Neural progenitor cell (in vitro differentiated cells): ENCODE results near the gene CD99L2. TPM values are rescaled to one million over a fixed set of nuclear protein-coding genes. Genes with fewer than 3 reads are reported as not detected.

Experiments used
- DNase-seq: peaks from one replicate; pipeline ENCODE4 v3.0.0-alpha.2; 2016; ENCODE audit warnings: low spot score
- H2AFZ ChIP-seq: fragments of 200-600 bp; sonication (generic); replicated peaks from 2 replicates; pipeline ENCODE4 v1.6.1; 2016; ENCODE audit warnings: antibody characterized with exemption
- H3F3A ChIP-seq: fragments of 200-600 bp; sonication (generic); 2 replicates; pipeline ENCODE4 v1.6.1; 2016; ENCODE audit warnings: antibody characterized with exemption, low read depth
- H3K27ac ChIP-seq: fragments of 200-600 bp; sonication (generic); 2 replicates; pipeline ENCODE4 v1.5.1; 2016; ENCODE audit warnings: mild to moderate bottlenecking
- H3K27me3 ChIP-seq: fragments of 200-600 bp; sonication (generic); 2 replicates; pipeline ENCODE4 v1.6.1; 2016; ENCODE audit warnings: mild to moderate bottlenecking, moderate library complexity
- H3K36me3 ChIP-seq: fragments of 200-600 bp; sonication (generic); 2 replicates; pipeline ENCODE4 v1.5.1; 2016
- H3K4me1 ChIP-seq: fragments of 200-600 bp; sonication (generic); 2 replicates; pipeline ENCODE4 v1.6.1; 2016; ENCODE audit warnings: mixed run types
- H3K4me2 ChIP-seq: fragments of 200-600 bp; sonication (generic); 2 replicates; pipeline ENCODE4 v1.6.1; 2016
- H3K4me3 ChIP-seq: fragments of 200-600 bp; sonication (generic); 2 replicates; pipeline ENCODE4 v1.5.1; 2016
- H3K79me2 ChIP-seq: fragments of 200-600 bp; sonication (generic); 2 replicates; pipeline ENCODE4 v1.6.1; 2016; ENCODE audit warnings: low read depth
- H3K9ac ChIP-seq: fragments of 200-600 bp; sonication (generic); 2 replicates; pipeline ENCODE4 v1.6.1; 2016
- H3K9me3 ChIP-seq: fragments of 200-600 bp; sonication (generic); 2 replicates; pipeline ENCODE4 v1.5.1; 2016; ENCODE audit warnings: low read depth
- H4K20me1 ChIP-seq: fragments of 200-600 bp; sonication (generic); 2 replicates; pipeline ENCODE4 v1.6.1; 2016; ENCODE audit warnings: low read depth
- H3K27ac Mint-ChIP-seq: 3 replicates; pipeline ENCODE4 v1.8.0; 2021; ENCODE audit warnings: mixed read lengths
- H3K27me3 Mint-ChIP-seq: 2 replicates; pipeline ENCODE4 v1.8.0; 2022; ENCODE audit warnings: low read depth, mild to moderate bottlenecking, inconsistent platforms, moderate library complexity, mixed read lengths; ENCODE audit not compliant: insufficient read depth
- H3K36me3 Mint-ChIP-seq: 3 replicates; pipeline ENCODE4 v1.8.0; 2021; ENCODE audit warnings: mixed read lengths
- H3K4me1 Mint-ChIP-seq: 3 replicates; pipeline ENCODE4 v1.8.0; 2021; ENCODE audit warnings: mixed read lengths
- H3K4me3 Mint-ChIP-seq: 3 replicates; pipeline ENCODE4 v1.8.0; 2021; ENCODE audit warnings: mild to moderate bottlenecking, moderate library complexity, mixed read lengths
- H3K9me3 Mint-ChIP-seq: 3 replicates; pipeline ENCODE4 v1.8.0; 2020; ENCODE audit warnings: mixed read lengths
- EZH2 ChIP-seq: fragments of 200-600 bp; sonication (generic); IDR thresholded peaks from 2 replicates; pipeline ENCODE4 v1.6.1; 2017; ENCODE audit warnings: antibody characterized with exemption, mild to moderate bottlenecking, moderate library complexity
- EZH2phosphoT487 ChIP-seq: fragments of 200-600 bp; sonication (generic); IDR thresholded peaks from 2 replicates; pipeline ENCODE4 v1.6.1; 2017; ENCODE audit warnings: antibody characterized with exemption
- total RNA-seq: library from RNA; depleted of rRNA; stranded (reverse); fragments of >200 nt; gene quantifications from 2 replicates; pipeline ENCODE4 v1.2.3, GENCODE V29; 2015; ENCODE audit warnings: low replicate concordance
- TF ChIP-seq, protein P1 (sequence below): fragments of 200-600 bp; sonication (generic); IDR thresholded peaks from 2 replicates; pipeline ENCODE4 v1.5.1; 2017; ENCODE audit warnings: antibody characterized with exemption, mild to moderate bottlenecking

Gene CD99L2
- total RNA-seq, 1 donor from 2014 or later, result 24.7 TPM

DNA sequence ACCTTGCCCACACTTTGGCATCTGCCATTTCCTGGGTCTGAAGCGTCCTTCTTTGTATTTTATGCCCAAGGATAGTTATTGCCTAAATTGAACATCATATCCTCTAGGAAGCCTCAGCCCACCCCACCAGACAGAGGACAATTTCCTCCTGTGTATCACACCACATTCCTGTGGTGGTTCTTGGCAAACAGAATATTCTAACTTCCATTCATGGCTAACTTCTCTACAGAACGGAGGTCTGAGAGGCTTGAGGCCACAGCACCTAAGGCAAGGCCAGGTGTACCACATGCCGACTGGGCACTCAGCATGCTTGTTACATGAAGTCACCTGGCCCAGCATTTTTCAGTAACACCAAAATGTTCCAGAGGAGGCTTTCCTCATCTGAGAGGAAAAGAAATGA is 42.4 kb downstream of the CD99L2 start:
- Histone ChIP-seq H4K20me1 (no peaks in the 10 kb centered on the region), H3K36me3 (no peaks in the 10 kb centered on the region), H3K4me3 (no peak overlapping the region), H3K27ac (no peak overlapping the region), H3F3A (no peaks in the 10 kb centered on the region), H2AFZ (no peak overlapping the region), H3K4me2 (no peak overlapping the region), H3K9ac (no peak overlapping the region), H3K79me2 (peaks cover 8% of the 10 kb centered on the region), H3K27me3 (no peaks in the 10 kb centered on the region), H3K4me1 (no peaks in the 10 kb centered on the region), H3K9me3 (peaks cover 5% of the 10 kb centered on the region)
- H3K27me3 Mint-ChIP-seq, result no peaks in the 10 kb centered on the region
- no peak for DNase-seq
- H3K36me3 Mint-ChIP-seq, result peaks cover 31% of the 10 kb centered on the region
- no peak for TF ChIP-seq EZH2
- TF ChIP-seq EZH2phosphoT487, result no peak
- TF ChIP-seq, protein P1, sequence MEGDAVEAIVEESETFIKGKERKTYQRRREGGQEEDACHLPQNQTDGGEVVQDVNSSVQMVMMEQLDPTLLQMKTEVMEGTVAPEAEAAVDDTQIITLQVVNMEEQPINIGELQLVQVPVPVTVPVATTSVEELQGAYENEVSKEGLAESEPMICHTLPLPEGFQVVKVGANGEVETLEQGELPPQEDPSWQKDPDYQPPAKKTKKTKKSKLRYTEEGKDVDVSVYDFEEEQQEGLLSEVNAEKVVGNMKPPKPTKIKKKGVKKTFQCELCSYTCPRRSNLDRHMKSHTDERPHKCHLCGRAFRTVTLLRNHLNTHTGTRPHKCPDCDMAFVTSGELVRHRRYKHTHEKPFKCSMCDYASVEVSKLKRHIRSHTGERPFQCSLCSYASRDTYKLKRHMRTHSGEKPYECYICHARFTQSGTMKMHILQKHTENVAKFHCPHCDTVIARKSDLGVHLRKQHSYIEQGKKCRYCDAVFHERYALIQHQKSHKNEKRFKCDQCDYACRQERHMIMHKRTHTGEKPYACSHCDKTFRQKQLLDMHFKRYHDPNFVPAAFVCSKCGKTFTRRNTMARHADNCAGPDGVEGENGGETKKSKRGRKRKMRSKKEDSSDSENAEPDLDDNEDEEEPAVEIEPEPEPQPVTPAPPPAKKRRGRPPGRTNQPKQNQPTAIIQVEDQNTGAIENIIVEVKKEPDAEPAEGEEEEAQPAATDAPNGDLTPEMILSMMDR, result no peak
- H3K27ac Mint-ChIP-seq, result no peak overlapping the region
- no peaks in the 10 kb centered on the region for H3K4me1 Mint-ChIP-seq
- H3K9me3 Mint-ChIP-seq, result peaks cover 48% of the 10 kb centered on the region
- no peak overlapping the region for H3K4me3 Mint-ChIP-seq

DNA sequence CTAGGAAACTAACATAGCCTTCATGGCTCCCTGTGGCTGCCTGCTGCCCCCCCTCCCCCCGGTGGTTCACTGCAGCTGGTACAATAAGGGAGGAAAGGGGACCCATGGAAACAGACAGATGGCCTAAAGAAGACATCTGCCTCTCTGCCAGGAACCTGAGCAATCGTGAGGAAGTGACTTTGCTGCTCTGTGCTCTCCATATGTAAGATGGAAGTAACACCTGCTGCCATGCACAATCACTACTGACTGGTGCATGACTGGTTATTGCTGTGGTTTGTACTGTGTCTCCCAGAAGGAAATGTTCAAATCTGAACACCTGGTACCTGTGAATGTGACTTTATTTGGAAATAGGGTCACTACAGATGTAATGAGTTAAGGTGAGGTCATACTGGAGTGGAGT is 43.6 kb downstream of the CD99L2 start:
- H3K36me3 ChIP-seq, result no peaks in the 10 kb centered on the region
- H3K9ac ChIP-seq, result no peak overlapping the region
- H3K4me3 Mint-ChIP-seq, result no peak overlapping the region
- no peak overlapping the region for H3K4me2 ChIP-seq
- H2AFZ ChIP-seq, result no peak overlapping the region
- no peak overlapping the region for H3K4me3 ChIP-seq
- no peak overlapping the region for H3K27ac Mint-ChIP-seq
- H3K27me3 Mint-ChIP-seq, result no peaks in the 10 kb centered on the region
- no peak for DNase-seq
- no peaks in the 10 kb centered on the region for H3K9me3 ChIP-seq
- H3K9me3 Mint-ChIP-seq, result peaks cover 38% of the 10 kb centered on the region
- no peaks in the 10 kb centered on the region for H3F3A ChIP-seq
- no peaks in the 10 kb centered on the region for H3K27me3 ChIP-seq
- H4K20me1 ChIP-seq, result no peaks in the 10 kb centered on the region
- no peaks in the 10 kb centered on the region for H3K79me2 ChIP-seq
- no peaks in the 10 kb centered on the region for H3K4me1 ChIP-seq
- no peak overlapping the region for H3K27ac ChIP-seq
- peaks cover 26% of the 10 kb centered on the region for H3K36me3 Mint-ChIP-seq
- H3K4me1 Mint-ChIP-seq, result no peaks in the 10 kb centered on the region
- TF ChIP-seq EZH2phosphoT487 (no peak), EZH2 (no peak)
- TF ChIP-seq, protein P1, result no peak

GRCh38 chrX:150849996-150850720 is 48.3 kb downstream of the CD99L2 start:
- Mint-ChIP-seq H3K27ac (no peak overlapping the region), H3K4me1 (no peaks in the 10 kb centered on the region), H3K9me3 (peaks cover 5% of the 10 kb centered on the region), H3K4me3 (no peak overlapping the region), H3K36me3 (peaks cover 13% of the 10 kb centered on the region), H3K27me3 (no peaks in the 10 kb centered on the region)
- Histone ChIP-seq H3K9ac (no peak overlapping the region), H3K27me3 (no peaks in the 10 kb centered on the region), H3K4me3 (no peak overlapping the region), H2AFZ (no peak overlapping the region), H3K27ac (no peak overlapping the region), H3K9me3 (no peaks in the 10 kb centered on the region), H3K36me3 (no peaks in the 10 kb centered on the region), H4K20me1 (no peaks in the 10 kb centered on the region), H3K4me1 (no peaks in the 10 kb centered on the region), H3F3A (no peaks in the 10 kb centered on the region), H3K4me2 (no peak overlapping the region), H3K79me2 (no peaks in the 10 kb centered on the region)
- DNase-seq, result no peak
- TF ChIP-seq EZH2phosphoT487, result no peak
- no peak for TF ChIP-seq EZH2
- TF ChIP-seq, protein P1, result no peak
